Neural cell (in vitro differentiated cells): ENCODE data around the gene TSPAN32. TPM values are rescaled to one million over a fixed set of nuclear protein-coding genes. Genes with fewer than 3 reads are reported as not detected.

ENCODE experiments used
- H2AFZ ChIP-seq: fragments of 200-600, 300-800 bp; sonication (generic), shearing (Covaris generic); 2 replicates; pipeline ENCODE4 v1.6.0; 2014; ENCODE audit warnings: low read depth, mild to moderate bottlenecking, antibody characterized with exemption, low read length, moderate library complexity
- H3F3A ChIP-seq: fragments of 200-600 bp; shearing (Covaris generic); 2 replicates; pipeline ENCODE4 v1.6.1; 2016; ENCODE audit warnings: mild to moderate bottlenecking, moderate library complexity, mixed read lengths, antibody characterized with exemption, low read length; ENCODE audit not compliant: insufficient read depth, poor library complexity, severe bottlenecking
- H3K27ac ChIP-seq: fragments of 200-600, 300-800 bp; sonication (generic), shearing (Covaris generic); 2 replicates; pipeline ENCODE4 v1.5.1; 2014; ENCODE audit warnings: mild to moderate bottlenecking, low read length, moderate library complexity
- H3K27me3 ChIP-seq: fragments of 300-800, 200-600 bp; sonication (generic), shearing (Covaris generic); 2 replicates; pipeline ENCODE4 v1.6.0; 2014; ENCODE audit warnings: mild to moderate bottlenecking, low read depth, low read length, moderate library complexity; ENCODE audit not compliant: insufficient read depth
- H3K36me3 ChIP-seq: fragments of 300-800, 200-600 bp; sonication (generic), shearing (Covaris generic); 2 replicates; pipeline ENCODE4 v1.5.1; 2014; ENCODE audit warnings: mild to moderate bottlenecking, antibody characterized with exemption, low read length, moderate library complexity; ENCODE audit not compliant: insufficient read depth
- H3K4me2 ChIP-seq: fragments of 300-800, 200-600 bp; sonication (generic), shearing (Covaris generic); 2 replicates; pipeline ENCODE4 v1.6.0; 2014; ENCODE audit warnings: mild to moderate bottlenecking, low read length
- H3K4me3 ChIP-seq: fragments of 300-800, 200-600 bp; sonication (generic), shearing (Covaris generic); 2 replicates; pipeline ENCODE4 v1.5.1; 2014; ENCODE audit warnings: mild to moderate bottlenecking, low read length, moderate library complexity
- H3K79me2 ChIP-seq: fragments of 200-600 bp; shearing (Covaris generic); replicated peaks from 2 replicates; pipeline ENCODE4 v1.6.0; 2014; ENCODE audit warnings: mild to moderate bottlenecking, low read length, moderate library complexity; ENCODE audit not compliant: insufficient read depth
- H3K9ac ChIP-seq: fragments of 300-800, 200-600 bp; sonication (generic), shearing (Covaris generic); 2 replicates; pipeline ENCODE4 v1.6.1; 2016; ENCODE audit warnings: mild to moderate bottlenecking, low read length, mixed read lengths
- H3K9me2 ChIP-seq: fragments of 200-600 bp; shearing (Covaris generic); 2 replicates; pipeline ENCODE4 v1.6.1; 2016; ENCODE audit warnings: mild to moderate bottlenecking, low read length, mixed read lengths; ENCODE audit not compliant: insufficient read depth
- H3K9me3 ChIP-seq: fragments of 200-600, 300-800 bp; sonication (generic), shearing (Covaris generic); 2 replicates; pipeline ENCODE4 v1.6.1; 2016; ENCODE audit warnings: mild to moderate bottlenecking, mixed run types, low read length, moderate library complexity, mixed read lengths
- H4K20me1 ChIP-seq: fragments of 200-600 bp; shearing (Covaris generic); 2 replicates; pipeline ENCODE4 v1.6.1; 2016; ENCODE audit warnings: mild to moderate bottlenecking, mixed run types; ENCODE audit not compliant: insufficient read depth
- CTCF ChIP-seq: fragments of 450-650 bp; IDR thresholded peaks from 2 replicates; pipeline ENCODE4 v1.5.1; 2014; ENCODE audit warnings: antibody characterized with exemption, mild to moderate bottlenecking, moderate library complexity; ENCODE audit not compliant: poor library complexity, severe bottlenecking
- EP300 ChIP-seq: fragments of 450-650 bp; conservative IDR thresholded peaks from 2 replicates; pipeline ENCODE4 v1.6.1; 2014; ENCODE audit warnings: antibody characterized with exemption, mild to moderate bottlenecking, moderate library complexity; ENCODE audit not compliant: poor library complexity, severe bottlenecking
- EZH2 ChIP-seq: fragments of 200-600, 300-800 bp; shearing (Covaris generic), sonication (generic); IDR thresholded peaks from 2 replicates; pipeline ENCODE4 v1.6.1; 2014; ENCODE audit warnings: antibody characterized with exemption, low read length, borderline replicate concordance, mild to moderate bottlenecking; ENCODE audit not compliant: insufficient read depth, poor library complexity, severe bottlenecking
- MXI1 ChIP-seq: fragments of 450-650 bp; conservative IDR thresholded peaks from 2 replicates; pipeline ENCODE4 v1.6.1; 2014; ENCODE audit warnings: antibody characterized with exemption, mild to moderate bottlenecking; ENCODE audit not compliant: poor library complexity, severe bottlenecking
- POLR2AphosphoS5 ChIP-seq: IDR thresholded peaks from 2 replicates; pipeline ENCODE4 v1.6.1; 2012
- RAD21 ChIP-seq: fragments of 450-650 bp; conservative IDR thresholded peaks from 2 replicates; pipeline ENCODE4 v1.6.1; 2014; ENCODE audit warnings: antibody characterized with exemption, mild to moderate bottlenecking, moderate library complexity
- REST ChIP-seq: IDR thresholded peaks from 2 replicates; pipeline ENCODE4 v1.6.1; 2012; ENCODE audit warnings: borderline replicate concordance
- SMC3 ChIP-seq: fragments of 450-650 bp; conservative IDR thresholded peaks from 2 replicates; pipeline ENCODE4 v1.6.1; 2014; ENCODE audit warnings: antibody characterized with exemption, mild to moderate bottlenecking, moderate library complexity; ENCODE audit not compliant: poor library complexity
- TAF1 ChIP-seq: IDR thresholded peaks from 2 replicates; pipeline ENCODE4 v1.6.1; 2012; ENCODE audit warnings: low read depth
- polyA minus RNA-seq: library from RNA; depleted of rRNA, polyadenylated mRNA; stranded (reverse); fragments of >200 nt; gene quantifications from 2 replicates; pipeline ENCODE4 v1.2.3, GENCODE V29; 2014
- polyA plus RNA-seq: library from polyadenylated mRNA; depleted of rRNA; stranded (reverse); fragments of >200 nt; gene quantifications from 2 replicates; pipeline ENCODE4 v1.2.3, GENCODE V29; 2014

The TSPAN32 gene
- polyA plus RNA-seq (not detected in 2 replicates), polyA minus RNA-seq (not detected in 2 replicates)

- H4K20me1 ChIP-seq, result no peaks in the 10 kb centered on the region
- no peaks in the 10 kb centered on the region for H3F3A ChIP-seq
- H3K27me3 ChIP-seq, result no peaks in the 10 kb centered on the region
- no peaks in the 10 kb centered on the region for H3K9me2 ChIP-seq
- no peak within 1 kb of the TSS for H2AFZ ChIP-seq
- TF ChIP-seq RAD21, result no peak
- H3K9ac ChIP-seq, result no peak within 1 kb of the TSS
- no peaks in the 10 kb centered on the region for H3K36me3 ChIP-seq
- H3K9me3 ChIP-seq, result no peaks in the 10 kb centered on the region
- no peaks in the 10 kb centered on the region for H3K79me2 ChIP-seq
- no peak within 1 kb of the TSS for H3K4me2 ChIP-seq
- H3K27ac ChIP-seq, result no peak within 1 kb of the TSS
- H3K4me3 ChIP-seq, result no peak within 1 kb of the TSS
Observed at GRCh38 chr11:2301631-2302305, at the start of gene TSPAN32, which contains the start of gene C11orf21. TSS of gene TSPAN32 (plus strand) at chr11:2302013. CDS start at chr11:2302150, 137 bp downstream. TSS of gene C11orf21 (minus strand) at chr11:2301918. CDS start at chr11:2301808, 110 bp downstream.

GRCh38 chr11:2252018-2252417 lies 49.8 kb upstream of the TSPAN32 start:
- no peaks in the 10 kb centered on the region for H4K20me1 ChIP-seq
- no peak overlapping the region for H3K9ac ChIP-seq
- H3K27ac ChIP-seq, result no peak overlapping the region
- H3K27me3 ChIP-seq, result no peaks in the 10 kb centered on the region
- TF ChIP-seq CTCF (no peak), POLR2AphosphoS5 (no peak), TAF1 (no peak), SMC3 (no peak), REST (no peak), EZH2 (no peak), RAD21 (no peak), MXI1 (no peak), EP300 (no peak)
- H2AFZ ChIP-seq, result no peak overlapping the region
- no peak overlapping the region for H3K4me2 ChIP-seq
- H3K4me3 ChIP-seq, result no peak overlapping the region
- H3F3A ChIP-seq, result no peaks in the 10 kb centered on the region
- no peaks in the 10 kb centered on the region for H3K9me3 ChIP-seq
- H3K79me2 ChIP-seq, result no peaks in the 10 kb centered on the region
- no peaks in the 10 kb centered on the region for H3K9me2 ChIP-seq
- H3K36me3 ChIP-seq, result no peaks in the 10 kb centered on the region
